Upper lobe of left lung (tissue), 6 donors: Measurements from ENCODE around the gene COL6A2. TPM values are rescaled to one million over a fixed set of nuclear protein-coding genes. Genes with fewer than 3 reads are reported as not detected.

Source experiments
- ATAC-seq, 2 donors: fragments of 200-7000 bp; cut with Tn5 transposase; one replicate each; pipeline ENCODE4 v1.9.1; 2022; ENCODE audit warnings: mild to moderate bottlenecking in 2 of 2, moderate library complexity in 2 of 2; ENCODE audit not compliant: low FRiP score in 2 of 2
- DNase-seq, 2 donors: peaks; one replicate each; pipeline ENCODE4 v3.0.0-alpha.2; 2019 to 2020
- H3K27ac ChIP-seq, 4 donors: fragments of 200-600 bp; sonication (generic); one replicate each; pipeline ENCODE4 v1.5.1; 2016 to 2019
- H3K27me3 ChIP-seq, 4 donors: fragments of 200-600 bp; sonication (generic); one replicate each; pipeline ENCODE4 v1.5.1; 2017 to 2019
- H3K36me3 ChIP-seq, 4 donors: fragments of 200-600 bp; sonication (generic); one replicate each; pipeline ENCODE4 v1.5.1; 2016 to 2019
- H3K4me1 ChIP-seq, 4 donors: fragments of 200-600 bp; sonication (generic); one replicate each; pipeline ENCODE4 v1.5.1; 2018 to 2019
- H3K4me3 ChIP-seq, 4 donors: fragments of 200-600 bp; sonication (generic); one replicate each; pipeline ENCODE4 v1.5.1; 2017 to 2019; ENCODE audit warnings: mild to moderate bottlenecking in 2 of 4, moderate library complexity in 1 of 4
- H3K9me3 ChIP-seq, 4 donors: fragments of 200-600 bp; sonication (generic); one replicate each; pipeline ENCODE4 v1.5.1; 2018 to 2019
- EP300 ChIP-seq, 4 donors: sonication (generic); formaldehyde crosslinking; IDR thresholded peaks; one replicate each; pipeline ENCODE4 v1.5.1; 2017; ENCODE audit warnings: antibody characterized with exemption in 4 of 4, control low read depth in 2 of 4
- POLR2A ChIP-seq, 4 donors: fragments of 450-650 bp; IDR thresholded peaks; one replicate each; pipeline ENCODE4 v1.5.1; 2016 to 2017; ENCODE audit warnings: antibody characterized with exemption in 4 of 4, mild to moderate bottlenecking in 2 of 4
- POLR2AphosphoS5 ChIP-seq, 2 donors: sonication (generic); formaldehyde crosslinking; IDR thresholded peaks; one replicate each; pipeline ENCODE4 v1.5.1; 2017; ENCODE audit warnings: antibody characterized with exemption in 2 of 2
- WGBS, 2 donors: methylation state at CpG; one replicate each; pipeline ENCODE4 v1.1.5; 2017 to 2018; 5-methylcytosine and 5-hydroxymethylcytosine counted together
- total RNA-seq, 6 donors: library from RNA; depleted of rRNA in 4 of 6; stranded (reverse); fragments of >200 nt in 4 of 6; gene quantifications; one replicate each; pipeline versions ENCODE4 v1.1.0 to v1.2.1, GENCODE V29; 2016 to 2021
- TF ChIP-seq, protein P1 (sequence below), 6 experiments: fragments of 450-650 bp in 4 of 6; fragments of 200-600 bp in 2 of 6; sonication (generic) in 2 of 6; IDR thresholded peaks; one replicate each; pipeline ENCODE4 v1.5.1; 2016 to 2019; ENCODE audit warnings: antibody characterized with exemption in 6 of 6
- donor health status: DM: no; HTN: no; CAD: no; lungs with moderate emphysema.
- donor health status: DM: no; HTN: yes; CAD: no; lungs with severe emphysema.

Gene COL6A2
- total RNA-seq, 6 donors from 2014 or later, result 105 to 522 (median 304) TPM

DNA sequence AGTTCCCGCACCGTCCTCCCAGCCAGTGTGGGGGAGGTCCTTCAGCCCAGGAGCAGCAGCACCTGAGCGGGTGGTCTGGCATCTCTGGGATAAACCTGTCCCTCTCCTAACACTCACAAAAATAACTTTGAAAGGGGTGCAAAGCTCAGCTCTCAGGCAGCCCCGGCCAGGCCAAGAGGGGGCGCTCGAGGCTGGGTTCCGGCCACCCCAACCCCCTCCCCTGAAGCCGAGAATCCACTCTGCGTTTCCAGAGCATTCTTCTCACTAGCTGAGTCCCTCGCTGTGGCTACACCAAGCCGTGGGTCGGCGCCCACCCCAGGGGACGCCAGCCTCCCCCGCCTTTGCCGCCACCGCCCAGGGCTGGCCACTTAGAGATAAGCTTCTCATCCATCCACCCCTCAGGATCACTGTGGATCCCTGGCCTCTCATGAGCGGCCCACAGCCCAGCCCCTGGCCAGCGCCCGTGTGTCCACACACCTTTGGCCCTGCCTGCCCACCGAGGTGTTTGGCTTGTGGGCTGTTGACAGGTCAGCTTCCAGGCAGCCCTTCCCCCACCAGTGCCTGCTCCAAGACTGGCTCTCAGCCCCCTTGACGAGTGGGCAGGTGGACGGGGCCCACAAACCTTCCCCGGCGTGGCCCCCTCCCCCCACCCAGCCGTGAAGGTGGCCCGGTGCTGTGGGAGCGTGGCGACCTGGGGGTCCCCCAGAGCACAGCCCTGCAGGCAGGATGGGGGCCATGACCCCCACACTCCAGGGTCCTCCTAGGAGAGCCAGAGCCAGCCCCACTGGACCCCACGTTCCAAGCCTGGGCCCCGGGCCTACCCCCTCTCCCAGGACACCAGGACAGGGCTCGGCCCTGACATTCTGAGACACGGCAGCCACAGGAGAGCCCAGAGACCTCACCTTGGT lies 55.6 kb downstream of the COL6A2 start:
- H3K4me3 ChIP-seq, result peak overlapping the region in 1 of 4 donors; percentile 39
- TF ChIP-seq, protein P1, sequence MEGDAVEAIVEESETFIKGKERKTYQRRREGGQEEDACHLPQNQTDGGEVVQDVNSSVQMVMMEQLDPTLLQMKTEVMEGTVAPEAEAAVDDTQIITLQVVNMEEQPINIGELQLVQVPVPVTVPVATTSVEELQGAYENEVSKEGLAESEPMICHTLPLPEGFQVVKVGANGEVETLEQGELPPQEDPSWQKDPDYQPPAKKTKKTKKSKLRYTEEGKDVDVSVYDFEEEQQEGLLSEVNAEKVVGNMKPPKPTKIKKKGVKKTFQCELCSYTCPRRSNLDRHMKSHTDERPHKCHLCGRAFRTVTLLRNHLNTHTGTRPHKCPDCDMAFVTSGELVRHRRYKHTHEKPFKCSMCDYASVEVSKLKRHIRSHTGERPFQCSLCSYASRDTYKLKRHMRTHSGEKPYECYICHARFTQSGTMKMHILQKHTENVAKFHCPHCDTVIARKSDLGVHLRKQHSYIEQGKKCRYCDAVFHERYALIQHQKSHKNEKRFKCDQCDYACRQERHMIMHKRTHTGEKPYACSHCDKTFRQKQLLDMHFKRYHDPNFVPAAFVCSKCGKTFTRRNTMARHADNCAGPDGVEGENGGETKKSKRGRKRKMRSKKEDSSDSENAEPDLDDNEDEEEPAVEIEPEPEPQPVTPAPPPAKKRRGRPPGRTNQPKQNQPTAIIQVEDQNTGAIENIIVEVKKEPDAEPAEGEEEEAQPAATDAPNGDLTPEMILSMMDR (IDR thresholded peaks at IDR 0.05), result peak; percentile 57 to 76 (median 66)
- TF ChIP-seq EP300 (IDR thresholded peaks at IDR 0.05), result no peak
- H3K4me1 ChIP-seq, result peaks cover 0 to 13% (median 10%) of the 10 kb centered on the region in 4 donors
- ATAC-seq, result peak; percentile 38 to 74
- peak overlapping the region in 1 of 4 donors; percentile 27 for H3K27ac ChIP-seq
- peak; percentile 60 to 92 for DNase-seq
- WGBS, 2 donors, result 28 to 80% methylated on average over 8 to 15 of the region's 33 CpGs
- no peaks in the 10 kb centered on the region for H3K36me3 ChIP-seq
- no peaks in the 10 kb centered on the region for H3K27me3 ChIP-seq
- no peaks in the 10 kb centered on the region for H3K9me3 ChIP-seq

DNA sequence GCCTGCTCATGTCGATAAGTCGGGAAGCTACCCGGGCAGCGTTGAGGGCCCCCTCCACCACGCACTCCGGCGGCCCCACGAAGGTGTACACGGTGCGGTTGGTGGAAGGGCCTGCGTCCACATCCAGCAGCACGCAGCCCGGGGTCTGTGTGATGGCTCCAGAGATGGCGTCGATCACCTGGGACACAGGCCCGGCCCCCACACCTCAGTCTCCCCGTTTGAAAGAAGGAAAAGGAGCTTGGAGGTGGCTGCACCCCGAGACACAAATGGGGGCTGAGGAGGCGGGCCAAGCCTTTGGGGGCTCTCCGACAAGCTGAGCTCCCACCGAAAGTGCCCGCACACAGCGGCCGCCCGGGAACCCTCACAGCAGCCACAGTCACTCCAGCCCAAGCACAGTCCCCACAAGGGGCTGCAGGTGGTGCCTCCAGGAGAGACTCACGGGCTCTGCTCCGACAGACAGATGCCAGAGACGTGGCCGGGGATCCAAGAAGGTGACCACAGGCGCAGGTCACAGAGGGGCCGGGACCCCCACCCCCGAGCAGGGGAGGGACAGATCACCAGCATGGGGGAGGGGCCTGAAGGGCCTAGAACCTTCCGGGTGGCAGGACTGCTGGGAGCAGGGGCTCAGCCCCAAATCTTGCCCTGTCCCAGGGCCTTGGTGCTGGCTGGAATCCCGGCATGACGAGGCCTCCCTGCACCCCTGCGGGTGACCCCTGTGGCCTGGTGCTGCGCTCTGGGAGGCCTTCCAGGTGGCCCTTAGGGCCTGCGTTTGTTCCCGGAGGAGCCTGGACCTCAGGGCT lies 56.4 kb downstream of the COL6A2 start:
- H3K36me3 ChIP-seq, result no peaks in the 10 kb centered on the region
- H3K9me3 ChIP-seq, result no peaks in the 10 kb centered on the region
- H3K4me3 ChIP-seq, result no peak overlapping the region
- ATAC-seq (no peak), DNase-seq (peak; percentile 18 to 81)
- no peaks in the 10 kb centered on the region for H3K27me3 ChIP-seq
- H3K4me1 ChIP-seq, result peaks cover 0 to 13% (median 10%) of the 10 kb centered on the region in 4 donors
- TF ChIP-seq EP300 (IDR thresholded peaks at IDR 0.05) (no peak), POLR2AphosphoS5 (IDR thresholded peaks at IDR 0.05) (no peak), POLR2A (IDR thresholded peaks at IDR 0.05) (no peak)
- TF ChIP-seq, protein P1 (IDR thresholded peaks at IDR 0.05), result no peak
- WGBS, 2 donors, result 89 to 94% methylated on average over 27 to 38 of the region's 39 CpGs
- no peak overlapping the region for H3K27ac ChIP-seq

DNA sequence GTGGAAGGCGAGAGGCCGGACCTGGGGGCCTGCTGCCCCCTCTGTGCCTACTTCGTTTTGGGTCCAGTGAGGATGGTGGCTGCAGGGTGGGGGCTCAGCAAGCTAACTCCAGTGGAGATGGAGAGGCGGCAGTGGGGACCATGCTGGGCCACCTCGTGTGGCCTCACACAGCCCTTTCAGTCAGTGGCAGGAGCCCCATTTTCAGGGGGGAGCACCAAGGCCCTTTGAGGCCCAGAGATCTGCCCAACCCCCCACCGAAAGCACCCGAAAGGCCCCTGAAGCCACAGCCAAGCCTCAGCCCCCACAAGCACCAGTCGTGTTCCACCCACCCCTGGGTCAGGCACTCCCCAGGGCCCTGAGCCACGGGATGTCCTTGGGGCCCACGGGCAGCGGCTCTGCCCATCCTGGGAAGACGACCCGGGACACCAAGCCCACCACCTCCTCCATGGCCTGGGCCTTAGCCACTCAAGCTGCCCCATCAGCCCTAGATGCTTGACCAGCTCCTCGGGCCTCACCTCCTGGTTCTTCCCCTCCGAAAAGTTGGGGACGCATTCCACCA lies 57.1 kb downstream of the COL6A2 start:
- Histone ChIP-seq H3K36me3 (no peaks in the 10 kb centered on the region), H3K27ac (no peak overlapping the region), H3K4me1 (peaks cover 0 to 13% (median 10%) of the 10 kb centered on the region in 4 donors), H3K27me3 (no peaks in the 10 kb centered on the region), H3K9me3 (no peaks in the 10 kb centered on the region), H3K4me3 (no peak overlapping the region)
- WGBS, 2 donors, result 94% methylated on average over 16 of the region's 16 CpGs; no CpG with 5 or more reads in 1 of the 2 donors
- ATAC-seq (no peak), DNase-seq (peak; percentile 15 to 64)
- TF ChIP-seq POLR2A (IDR thresholded peaks at IDR 0.05) (no peak), EP300 (IDR thresholded peaks at IDR 0.05) (no peak), POLR2AphosphoS5 (IDR thresholded peaks at IDR 0.05) (no peak)
- TF ChIP-seq, protein P1 (IDR thresholded peaks at IDR 0.05), result no peak

DNA sequence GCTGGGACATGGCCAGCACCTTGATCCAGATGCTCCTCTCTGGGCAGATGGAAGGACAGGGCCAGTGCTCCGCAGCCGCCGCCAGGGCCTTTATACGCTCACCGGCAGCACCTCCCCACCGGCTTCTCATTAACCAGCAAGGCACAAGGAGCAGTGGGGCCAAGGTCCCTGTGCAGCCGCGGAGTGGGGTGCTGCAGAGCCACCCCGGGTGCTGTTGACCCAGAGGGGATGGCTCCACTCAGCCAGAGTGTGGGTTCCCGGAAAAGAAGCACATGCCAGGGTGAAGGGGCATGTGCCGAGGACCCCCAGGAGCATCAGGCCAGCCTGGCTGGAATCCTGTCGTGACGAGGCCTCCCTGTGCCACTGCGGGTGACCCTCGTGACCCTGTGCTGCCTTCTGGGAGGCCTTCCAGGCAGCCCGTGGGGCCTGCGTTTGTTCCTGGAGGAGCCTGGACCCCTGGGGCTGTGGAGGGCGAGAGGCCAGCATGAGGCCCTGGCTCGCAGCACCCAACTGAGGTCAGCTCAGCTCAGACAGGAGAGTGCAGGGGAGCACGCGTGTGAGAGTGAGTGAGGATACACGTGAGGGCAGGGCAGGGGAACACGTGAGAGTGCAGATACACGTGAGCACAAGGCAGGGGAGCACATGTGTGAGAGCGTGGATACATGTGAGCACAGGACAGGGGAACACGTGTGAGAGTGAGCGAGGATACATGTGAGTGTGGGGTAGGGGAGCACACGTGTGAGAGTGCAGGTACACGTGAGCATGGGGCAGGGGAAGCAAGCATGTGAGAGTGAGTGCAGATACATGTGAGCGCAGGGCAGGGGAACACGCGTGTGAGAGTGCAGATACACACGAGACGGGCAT lies 57.8 kb downstream of the COL6A2 start, which contains the start of gene FTCD:
Gene FTCD (minus strand): TSS at position 66 of the 864 bp plus-strand sequence. CDS start 56 bp downstream, at position 10.
- H3K4me1 ChIP-seq, result peaks cover 0 to 13% (median 10%) of the 10 kb centered on the region in 4 donors
- no peak within 1 kb of the TSS for H3K4me3 ChIP-seq
- TF ChIP-seq POLR2A (IDR thresholded peaks at IDR 0.05) (no peak), POLR2AphosphoS5 (IDR thresholded peaks at IDR 0.05) (no peak), EP300 (IDR thresholded peaks at IDR 0.05) (no peak)
- TF ChIP-seq, protein P1 (IDR thresholded peaks at IDR 0.05), result no peak
- no peaks in the 10 kb centered on the region for H3K36me3 ChIP-seq
- no peaks in the 10 kb centered on the region for H3K27me3 ChIP-seq
- peak; percentile 18 to 71 for DNase-seq
- 84 to 90% methylated on average over 29 to 32 of the region's 34 CpGs for WGBS, 2 donors
- no peaks in the 10 kb centered on the region for H3K9me3 ChIP-seq
- ATAC-seq, result no peak
- no peak within 1 kb of the TSS for H3K27ac ChIP-seq
